HEK293T (cell line): Measurements from ENCODE around the gene CEP162.
"Not testable (repeated sequence)": the region's sequence is repeated elsewhere in the genome, so short reads cannot be mapped to it uniquely, and the experiment has no call there.

ENCODE experiments used
- BHLHE40 ChIP-seq: fragments of 450-650 bp; IDR thresholded peaks from 2 replicates; pipeline ENCODE4 v1.6.1; 2016; ENCODE audit warnings: mild to moderate bottlenecking, moderate library complexity, borderline replicate concordance
- LEF1 ChIP-seq: fragments of 450-650 bp; IDR thresholded peaks from 2 replicates; pipeline ENCODE4 v1.6.1; 2017; ENCODE audit warnings: mild to moderate bottlenecking, borderline replicate concordance
- NFRKB ChIP-seq: fragments of 450-650 bp; IDR thresholded peaks from 2 replicates; pipeline ENCODE4 v1.6.1; 2016; ENCODE audit warnings: mild to moderate bottlenecking, moderate library complexity
- PKNOX1 ChIP-seq: fragments of 450-650 bp; IDR thresholded peaks from 2 replicates; pipeline ENCODE4 v1.6.1; 2016
- SUZ12 ChIP-seq: fragments of 450-650 bp; IDR thresholded peaks from 2 replicates; pipeline ENCODE4 v1.6.1; 2016; ENCODE audit warnings: mild to moderate bottlenecking
- TARDBP ChIP-seq: fragments of 450-650 bp; IDR thresholded peaks from 2 replicates; pipeline ENCODE4 v1.6.1; 2016
- ZNF384 ChIP-seq: fragments of 450-650 bp; IDR thresholded peaks from 2 replicates; pipeline ENCODE4 v1.6.1; 2016

GRCh38 chr6:84133385-84133784, 94.1 kb downstream of the CEP162 start:
- not testable (repeated sequence) for TF ChIP-seq LEF1, BHLHE40, TARDBP, PKNOX1, NFRKB, SUZ12, ZNF384
